ENCODE results near the gene COL6A2.

DNA sequence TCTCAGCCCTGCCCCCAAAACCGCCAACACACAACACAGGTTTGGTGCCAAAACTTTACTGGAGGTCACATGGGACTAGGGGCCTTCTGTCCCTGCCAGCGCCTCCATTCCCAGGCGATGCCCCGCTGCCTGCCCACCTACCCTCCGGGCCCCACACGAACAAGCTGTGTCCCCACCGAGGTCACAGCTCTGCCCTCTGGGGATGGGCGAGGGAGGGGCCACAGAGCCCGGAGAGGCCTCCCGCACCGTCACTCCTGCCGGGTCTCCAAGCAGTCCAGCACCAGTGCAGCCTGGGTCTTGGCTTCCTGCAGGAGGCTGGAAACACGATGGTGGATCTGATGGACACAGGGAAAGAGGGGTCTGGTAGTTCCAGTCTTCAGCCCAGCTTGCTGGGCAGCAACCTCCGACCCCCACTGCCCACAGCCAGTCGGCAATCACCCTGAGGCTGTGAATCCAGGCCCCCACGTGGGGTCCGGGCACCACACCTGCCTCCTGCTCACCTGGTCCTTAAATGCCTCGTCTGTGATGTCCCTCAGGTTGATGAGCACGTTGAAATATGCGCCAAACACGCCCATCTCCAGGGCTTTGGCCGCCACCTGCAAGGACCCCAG is 38.9 kb downstream of the COL6A2 start:
- no peak for TF ChIP-seq CTCF (IDR thresholded peaks at IDR 0.05)
- TF ChIP-seq POLR2AphosphoS5 (IDR thresholded peaks at IDR 0.05; ENCODE audit: insufficient read depth in 1 of 2, low read depth in 1 of 2) = no peak
- TF ChIP-seq POLR2A (IDR thresholded peaks at IDR 0.05) = no peak
